Vagina (tissue), 2 donors: ENCODE data around the gene NAMPT.

ENCODE experiments used
- POLR2AphosphoS5 ChIP-seq, 2 donors: sonication (generic); formaldehyde crosslinking; IDR thresholded peaks; one replicate each; pipeline ENCODE4 v1.9.0; 2017; ENCODE audit warnings: antibody characterized with exemption in 2 of 2, mild to moderate bottlenecking in 2 of 2, low read depth in 1 of 2; ENCODE audit not compliant: insufficient read depth in 1 of 2
- TF ChIP-seq, protein P1 (sequence below), 3 experiments: fragments of 450-650 bp in 2 of 3; fragments of 200-600 bp in 1 of 3; sonication (generic) in 1 of 3; IDR thresholded peaks; one replicate each; pipeline ENCODE4 v1.5.1; 2017 to 2019; ENCODE audit warnings: antibody characterized with exemption in 3 of 3, mild to moderate bottlenecking in 2 of 3, moderate library complexity in 2 of 3

DNA sequence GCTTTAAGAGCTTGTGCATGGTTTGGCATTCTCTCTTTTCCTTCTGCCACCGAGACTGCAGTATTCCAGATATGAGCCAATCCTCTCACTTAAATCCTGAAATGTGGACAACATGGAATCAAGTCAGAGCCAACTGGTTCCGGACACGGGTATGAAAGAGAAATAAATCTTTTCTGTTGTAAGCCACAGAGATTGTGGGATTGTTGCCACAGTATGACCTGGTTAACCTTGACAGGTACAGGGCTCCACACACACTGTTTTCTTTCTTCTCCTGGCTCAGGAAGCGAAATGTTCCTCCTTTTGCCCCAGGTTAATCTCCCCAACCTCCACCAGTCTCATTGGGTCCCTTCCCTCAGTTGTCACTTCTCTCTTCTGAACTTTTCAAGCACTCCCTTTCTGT is 6.5 kb upstream of the NAMPT start:
- TF ChIP-seq, protein P1, sequence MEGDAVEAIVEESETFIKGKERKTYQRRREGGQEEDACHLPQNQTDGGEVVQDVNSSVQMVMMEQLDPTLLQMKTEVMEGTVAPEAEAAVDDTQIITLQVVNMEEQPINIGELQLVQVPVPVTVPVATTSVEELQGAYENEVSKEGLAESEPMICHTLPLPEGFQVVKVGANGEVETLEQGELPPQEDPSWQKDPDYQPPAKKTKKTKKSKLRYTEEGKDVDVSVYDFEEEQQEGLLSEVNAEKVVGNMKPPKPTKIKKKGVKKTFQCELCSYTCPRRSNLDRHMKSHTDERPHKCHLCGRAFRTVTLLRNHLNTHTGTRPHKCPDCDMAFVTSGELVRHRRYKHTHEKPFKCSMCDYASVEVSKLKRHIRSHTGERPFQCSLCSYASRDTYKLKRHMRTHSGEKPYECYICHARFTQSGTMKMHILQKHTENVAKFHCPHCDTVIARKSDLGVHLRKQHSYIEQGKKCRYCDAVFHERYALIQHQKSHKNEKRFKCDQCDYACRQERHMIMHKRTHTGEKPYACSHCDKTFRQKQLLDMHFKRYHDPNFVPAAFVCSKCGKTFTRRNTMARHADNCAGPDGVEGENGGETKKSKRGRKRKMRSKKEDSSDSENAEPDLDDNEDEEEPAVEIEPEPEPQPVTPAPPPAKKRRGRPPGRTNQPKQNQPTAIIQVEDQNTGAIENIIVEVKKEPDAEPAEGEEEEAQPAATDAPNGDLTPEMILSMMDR (IDR thresholded peaks at IDR 0.05), result no peak
- TF ChIP-seq POLR2AphosphoS5 (IDR thresholded peaks at IDR 0.05; ENCODE audit: insufficient read depth in 1 of 2, low read depth in 1 of 2), result no peak
